ENCODE data around the gene ZBTB38.

ZBTB38 gene

GRCh38 chr3:141366285-141367037, 1.8 kb upstream of the ZBTB38 start:
- DNase-seq (ENCODE audit: low spot score) = no peak

- DNase-seq (ENCODE audit: low spot score) = no peak
These were observed 1.1 kb upstream of the ZBTB38 start for GRCh38 chr3:141367038-141367730.

- DNase-seq (ENCODE audit: low spot score) = no peak
These were observed 856 bp downstream of the ZBTB38 start for GRCh38 chr3:141368925-141369794.

- DNase-seq (ENCODE audit: low spot score) = peak; percentile 70
These were observed 1.8 kb downstream of the ZBTB38 start for GRCh38 chr3:141370065-141370533.

- DNase-seq (ENCODE audit: low spot score) = no peak
These were observed 3.6 kb downstream of the ZBTB38 start for GRCh38 chr3:141371882-141372281.

GRCh38 chr3:141372656-141373055, 4.4 kb downstream of the ZBTB38 start:
- no peak for DNase-seq (ENCODE audit: low spot score)

GRCh38 chr3:141373232-141373631, 4.9 kb downstream of the ZBTB38 start:
- DNase-seq (ENCODE audit: low spot score) = no peak

GRCh38 chr3:141373768-141374526, 5.6 kb downstream of the ZBTB38 start:
- no peak for DNase-seq (ENCODE audit: low spot score)

- no peak for DNase-seq (ENCODE audit: low spot score)
These were observed 7.3 kb downstream of the ZBTB38 start for GRCh38 chr3:141375381-141376301.

- no peak for DNase-seq (ENCODE audit: low spot score)
These were observed 9.1 kb downstream of the ZBTB38 start for GRCh38 chr3:141377377-141377776.

GRCh38 chr3:141378556-141378955, 10.3 kb downstream of the ZBTB38 start:
- no peak for DNase-seq (ENCODE audit: low spot score)

- no peak for DNase-seq (ENCODE audit: low spot score)
These were observed 11.1 kb downstream of the ZBTB38 start for GRCh38 chr3:141379250-141379966.

GRCh38 chr3:141380279-141380678, 12.0 kb downstream of the ZBTB38 start:
- DNase-seq (ENCODE audit: low spot score) = no peak

GRCh38 chr3:141380987-141381386, 12.7 kb downstream of the ZBTB38 start:
- no peak for DNase-seq (ENCODE audit: low spot score)

GRCh38 chr3:141382571-141382970, 14.3 kb downstream of the ZBTB38 start:
- no peak for DNase-seq (ENCODE audit: low spot score)

GRCh38 chr3:141383555-141384129, 15.3 kb downstream of the ZBTB38 start:
- no peak for DNase-seq (ENCODE audit: low spot score)

- DNase-seq (ENCODE audit: low spot score) = no peak
These were observed 15.9 kb downstream of the ZBTB38 start for GRCh38 chr3:141384157-141384556.

- no peak for DNase-seq (ENCODE audit: low spot score)
These were observed 16.3 kb downstream of the ZBTB38 start for GRCh38 chr3:141384575-141384974.

GRCh38 chr3:141385406-141386125, 17.3 kb downstream of the ZBTB38 start:
- DNase-seq (ENCODE audit: low spot score) = no peak
